GM10847 (cell line): ENCODE data around the gene CAMTA1.

Experiments used
- POLR2A ChIP-seq: IDR thresholded peaks from 2 replicates; pipeline ENCODE4 v1.6.1; 2011; ENCODE audit not compliant: insufficient read length; ENCODE audit errors: extremely low read depth

Gene CAMTA1

GRCh38 chr1:7103874-7104273 lies 318.6 kb downstream of the CAMTA1 start:
- no peak for TF ChIP-seq POLR2A

- TF ChIP-seq POLR2A, result no peak
Observed at GRCh38 chr1:7104339-7104738, 319.1 kb downstream of the CAMTA1 start.

- TF ChIP-seq POLR2A, result no peak
Observed at GRCh38 chr1:7105269-7105668, 320.0 kb downstream of the CAMTA1 start.

GRCh38 chr1:7106442-7107108 lies 321.3 kb downstream of the CAMTA1 start:
- no peak for TF ChIP-seq POLR2A

- TF ChIP-seq POLR2A, result no peak
Observed at GRCh38 chr1:7107109-7107830, 322.0 kb downstream of the CAMTA1 start.

- no peak for TF ChIP-seq POLR2A
Observed at GRCh38 chr1:7108251-7108650, 323.0 kb downstream of the CAMTA1 start.

GRCh38 chr1:7109901-7110300 lies 324.6 kb downstream of the CAMTA1 start:
- TF ChIP-seq POLR2A, result no peak

GRCh38 chr1:7110321-7110720 lies 325.1 kb downstream of the CAMTA1 start:
- TF ChIP-seq POLR2A, result no peak

GRCh38 chr1:7111853-7112252 lies 326.6 kb downstream of the CAMTA1 start:
- TF ChIP-seq POLR2A, result no peak

GRCh38 chr1:7113136-7113535 lies 327.9 kb downstream of the CAMTA1 start:
- TF ChIP-seq POLR2A, result no peak

GRCh38 chr1:7113822-7114221 lies 328.6 kb downstream of the CAMTA1 start:
- TF ChIP-seq POLR2A, result no peak

GRCh38 chr1:7116001-7116400 lies 330.7 kb downstream of the CAMTA1 start:
- no peak for TF ChIP-seq POLR2A

GRCh38 chr1:7117399-7118281 lies 332.4 kb downstream of the CAMTA1 start:
- no peak for TF ChIP-seq POLR2A

- no peak for TF ChIP-seq POLR2A
Observed at GRCh38 chr1:7119156-7119555, 333.9 kb downstream of the CAMTA1 start.

- TF ChIP-seq POLR2A, result no peak
Observed at GRCh38 chr1:7120863-7121621, 335.8 kb downstream of the CAMTA1 start.

- TF ChIP-seq POLR2A, result no peak
Observed at GRCh38 chr1:7121622-7121988, 336.4 kb downstream of the CAMTA1 start.
